Measurements from ENCODE around the gene RNF208.

GRCh38 chr9:137188086-137188489 is 34.0 kb downstream of the RNF208 start:
- TF ChIP-seq, protein P1, sequence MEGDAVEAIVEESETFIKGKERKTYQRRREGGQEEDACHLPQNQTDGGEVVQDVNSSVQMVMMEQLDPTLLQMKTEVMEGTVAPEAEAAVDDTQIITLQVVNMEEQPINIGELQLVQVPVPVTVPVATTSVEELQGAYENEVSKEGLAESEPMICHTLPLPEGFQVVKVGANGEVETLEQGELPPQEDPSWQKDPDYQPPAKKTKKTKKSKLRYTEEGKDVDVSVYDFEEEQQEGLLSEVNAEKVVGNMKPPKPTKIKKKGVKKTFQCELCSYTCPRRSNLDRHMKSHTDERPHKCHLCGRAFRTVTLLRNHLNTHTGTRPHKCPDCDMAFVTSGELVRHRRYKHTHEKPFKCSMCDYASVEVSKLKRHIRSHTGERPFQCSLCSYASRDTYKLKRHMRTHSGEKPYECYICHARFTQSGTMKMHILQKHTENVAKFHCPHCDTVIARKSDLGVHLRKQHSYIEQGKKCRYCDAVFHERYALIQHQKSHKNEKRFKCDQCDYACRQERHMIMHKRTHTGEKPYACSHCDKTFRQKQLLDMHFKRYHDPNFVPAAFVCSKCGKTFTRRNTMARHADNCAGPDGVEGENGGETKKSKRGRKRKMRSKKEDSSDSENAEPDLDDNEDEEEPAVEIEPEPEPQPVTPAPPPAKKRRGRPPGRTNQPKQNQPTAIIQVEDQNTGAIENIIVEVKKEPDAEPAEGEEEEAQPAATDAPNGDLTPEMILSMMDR (IDR thresholded peaks at IDR 0.05; ENCODE audit: extremely low read depth in 1 of 2, insufficient read depth in 1 of 2, low read depth in 1 of 2, low read length in 2 of 2), result no peak
- no peak for TF ChIP-seq POLR2AphosphoS5 (IDR thresholded peaks at IDR 0.05; ENCODE audit: insufficient read depth, low read depth, low read length)
- TF ChIP-seq JUN (IDR thresholded peaks at IDR 0.05; ENCODE audit: borderline replicate concordance, insufficient read depth, insufficient read length, low read depth), result no peak
- no peak for TF ChIP-seq GATA2 (IDR thresholded peaks at IDR 0.05; ENCODE audit: insufficient read depth, insufficient read length, low read depth, low read length)
- TF ChIP-seq POLR2A (IDR thresholded peaks at IDR 0.05; ENCODE audit: low read depth, low read length), result no peak
- TF ChIP-seq EZH2 (IDR thresholded peaks at IDR 0.05; ENCODE audit: borderline replicate concordance, low read depth, low read length, severe bottlenecking), result no peak
- TF ChIP-seq FOS (IDR thresholded peaks at IDR 0.05; ENCODE audit: borderline replicate concordance, insufficient read depth, low read length), result no peak
- TF ChIP-seq, protein P2, sequence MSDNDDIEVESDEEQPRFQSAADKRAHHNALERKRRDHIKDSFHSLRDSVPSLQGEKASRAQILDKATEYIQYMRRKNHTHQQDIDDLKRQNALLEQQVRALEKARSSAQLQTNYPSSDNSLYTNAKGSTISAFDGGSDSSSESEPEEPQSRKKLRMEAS (IDR thresholded peaks at IDR 0.05; ENCODE audit: insufficient read depth, insufficient read length), result no peak
- TF ChIP-seq MYC (IDR thresholded peaks at IDR 0.05; ENCODE audit: low read depth, low read length), result no peak

Data from endothelial cell of umbilical vein (primary cell).